Activated T-helper 1 cell treated with Interleukin-2 at 50 U/mL for 16 hours (primary cell): ENCODE results near the gene CCDC149.

Experiments
- DNase-seq: peaks from one replicate; pipeline ENCODE4 v3.0.0-alpha.2; 2020; ENCODE audit warnings: low read depth

The CCDC149 gene

DNA sequence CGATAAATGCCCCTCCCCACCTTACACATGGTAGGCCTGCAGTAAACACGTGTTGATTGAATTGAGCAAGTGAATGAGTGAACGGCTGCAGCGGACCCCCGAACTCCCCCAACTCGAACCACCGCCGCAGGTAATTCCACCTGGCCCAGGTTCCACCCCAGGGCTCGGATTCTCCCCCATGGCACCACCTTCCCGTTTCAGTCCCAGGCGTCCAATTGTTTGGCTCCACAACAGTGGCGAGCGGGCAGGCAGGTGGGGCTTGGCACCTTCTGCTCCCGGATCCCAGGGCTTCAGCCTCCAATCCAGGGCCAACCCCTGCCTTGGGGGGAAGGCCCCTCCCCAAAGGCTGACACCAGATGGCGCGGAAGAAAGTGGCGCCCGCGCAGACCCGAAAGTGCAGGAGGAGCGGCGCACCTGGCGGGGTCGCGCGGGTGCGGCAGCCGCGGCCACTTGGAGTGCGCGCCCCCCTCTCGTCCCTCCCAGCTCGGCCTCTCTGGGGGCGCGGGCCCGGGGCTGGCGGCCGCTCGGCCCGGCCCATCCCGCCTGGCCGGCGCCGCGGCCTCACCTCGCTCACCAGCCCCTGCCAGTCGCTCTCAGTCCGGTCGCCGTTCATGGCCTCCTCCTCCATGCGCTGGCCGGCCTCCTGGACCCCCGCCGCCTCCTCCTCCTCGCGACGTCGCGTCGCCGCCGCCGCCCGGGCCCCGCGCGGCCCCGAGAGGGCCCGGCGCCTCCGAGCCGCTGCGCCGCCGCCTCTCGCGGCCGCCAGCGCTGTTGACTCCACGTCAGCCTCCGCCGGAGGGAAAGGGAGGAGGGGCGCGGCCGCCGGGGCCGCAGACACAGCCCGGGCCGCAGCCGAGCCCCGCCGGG is at the start of gene CCDC149:
Gene CCDC149, minus strand, starts transcription at position 791 of the 867 bp plus-strand sequence. Its CDS starts 178 bp downstream, at position 613.
- DNase-seq, result no peak

DNA sequence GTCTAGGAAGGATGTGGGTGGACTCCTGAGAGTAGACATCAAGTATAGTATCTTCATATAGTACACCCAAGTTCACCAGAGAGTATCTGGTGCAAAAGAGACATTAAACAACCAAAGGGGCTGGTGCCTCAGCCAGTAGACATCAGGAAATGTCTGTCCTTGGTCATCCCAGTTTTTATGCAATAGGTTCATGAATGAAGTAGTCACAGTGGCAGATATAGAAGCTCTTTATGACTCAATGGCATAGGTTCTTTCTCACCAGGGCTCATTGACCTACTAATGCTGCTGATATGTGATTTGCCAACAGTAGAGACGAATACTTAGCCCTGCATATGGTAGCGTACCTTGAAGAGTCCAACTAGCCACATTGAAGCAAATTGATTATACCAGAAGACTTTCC is 45.0 kb upstream of the CCDC149 start:
- no peak for DNase-seq

DNA sequence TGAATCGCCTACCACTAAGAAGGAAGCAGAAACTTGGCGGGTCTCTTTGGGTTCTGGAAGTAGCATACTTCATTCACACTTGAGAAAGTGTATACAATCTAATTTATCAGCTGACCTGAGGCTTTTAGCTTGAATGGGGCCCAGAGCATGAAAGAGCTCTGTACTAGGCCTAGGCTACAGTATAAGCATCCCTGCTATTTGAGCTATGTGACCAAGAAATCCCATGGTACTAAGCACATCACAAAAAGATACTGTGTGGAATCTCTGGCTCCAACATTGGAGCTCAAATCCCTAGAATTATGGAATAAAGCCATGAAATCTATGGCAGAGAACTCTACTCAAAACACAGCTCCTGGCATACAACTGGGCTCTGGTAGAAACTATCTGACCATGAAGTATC is 43.9 kb upstream of the CCDC149 start:
- no peak for DNase-seq

DNA sequence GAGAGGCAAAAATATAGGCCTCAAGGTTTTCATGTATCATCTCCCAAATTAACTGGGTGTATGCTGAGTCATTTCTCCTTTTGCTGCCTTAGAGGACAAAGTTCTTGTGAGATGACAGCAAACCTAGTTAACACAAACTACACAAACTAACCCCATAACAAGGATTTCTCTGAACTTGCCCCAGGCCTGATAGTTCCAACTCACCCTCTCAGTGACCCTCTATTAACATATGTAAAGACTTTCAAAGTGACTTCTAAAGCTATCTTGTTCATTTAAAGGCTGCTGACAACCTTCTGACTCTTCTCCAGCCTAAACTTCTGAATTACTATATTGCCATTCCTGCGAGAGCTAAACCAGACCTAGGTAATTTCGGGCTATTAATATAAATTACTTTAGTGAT is 43.2 kb upstream of the CCDC149 start:
- no peak for DNase-seq

DNA sequence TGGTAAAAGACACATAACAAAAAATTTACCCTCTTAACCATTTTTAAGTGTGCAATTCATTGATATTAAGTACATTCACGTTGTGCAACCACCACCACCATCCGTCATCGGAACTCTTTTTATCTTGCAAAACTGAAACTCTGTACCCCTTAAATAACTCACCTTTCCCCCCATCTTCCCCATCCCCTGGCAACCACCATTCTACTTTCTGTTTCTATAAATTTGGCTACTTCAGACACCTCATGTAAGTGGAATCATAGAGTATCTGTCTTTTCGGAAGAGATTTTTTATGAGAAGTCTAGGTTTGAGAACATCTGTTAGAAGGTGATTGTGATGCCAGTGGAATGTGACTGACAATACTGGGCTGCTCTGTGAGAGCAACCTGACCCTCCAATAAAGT is 39.8 kb upstream of the CCDC149 start:
- no peak for DNase-seq

DNA sequence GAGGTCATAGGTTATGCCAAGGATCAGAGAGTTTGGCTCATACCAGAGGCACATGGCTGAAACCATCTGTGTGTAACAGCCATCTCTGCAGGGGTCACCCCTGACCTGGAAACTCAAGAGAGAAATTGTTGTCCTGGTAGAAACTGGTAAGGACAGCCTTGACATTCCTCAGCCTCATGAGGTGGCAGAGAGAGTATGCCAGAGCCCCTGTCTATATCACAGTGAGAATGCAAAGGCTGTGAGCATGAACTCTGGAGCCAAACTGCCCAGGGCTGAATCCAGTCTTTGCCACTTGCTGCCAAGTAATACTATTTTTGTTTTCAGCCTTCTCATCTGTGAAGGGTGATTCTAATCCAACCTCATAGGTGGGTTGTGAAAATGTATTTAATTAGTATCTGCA is 37.1 kb upstream of the CCDC149 start:
- no peak for DNase-seq

DNA sequence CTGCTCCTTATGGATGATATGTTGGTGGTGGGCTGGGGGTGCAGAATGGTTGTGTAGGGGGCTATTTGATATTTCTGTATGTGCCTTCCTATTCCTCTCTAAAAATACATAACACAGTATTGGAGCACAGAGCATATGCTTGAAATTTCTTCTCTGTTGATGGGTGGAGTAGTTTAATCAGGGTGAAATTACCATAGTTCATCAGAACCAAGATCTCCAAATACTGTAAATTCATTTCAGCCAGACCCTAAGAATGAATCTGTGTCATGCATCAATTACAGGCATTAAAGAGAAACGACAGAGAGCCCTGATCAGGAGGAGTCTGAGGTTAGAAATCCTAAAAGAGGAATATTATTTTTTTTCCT is 25.1 kb upstream of the CCDC149 start:
- no peak for DNase-seq

DNA sequence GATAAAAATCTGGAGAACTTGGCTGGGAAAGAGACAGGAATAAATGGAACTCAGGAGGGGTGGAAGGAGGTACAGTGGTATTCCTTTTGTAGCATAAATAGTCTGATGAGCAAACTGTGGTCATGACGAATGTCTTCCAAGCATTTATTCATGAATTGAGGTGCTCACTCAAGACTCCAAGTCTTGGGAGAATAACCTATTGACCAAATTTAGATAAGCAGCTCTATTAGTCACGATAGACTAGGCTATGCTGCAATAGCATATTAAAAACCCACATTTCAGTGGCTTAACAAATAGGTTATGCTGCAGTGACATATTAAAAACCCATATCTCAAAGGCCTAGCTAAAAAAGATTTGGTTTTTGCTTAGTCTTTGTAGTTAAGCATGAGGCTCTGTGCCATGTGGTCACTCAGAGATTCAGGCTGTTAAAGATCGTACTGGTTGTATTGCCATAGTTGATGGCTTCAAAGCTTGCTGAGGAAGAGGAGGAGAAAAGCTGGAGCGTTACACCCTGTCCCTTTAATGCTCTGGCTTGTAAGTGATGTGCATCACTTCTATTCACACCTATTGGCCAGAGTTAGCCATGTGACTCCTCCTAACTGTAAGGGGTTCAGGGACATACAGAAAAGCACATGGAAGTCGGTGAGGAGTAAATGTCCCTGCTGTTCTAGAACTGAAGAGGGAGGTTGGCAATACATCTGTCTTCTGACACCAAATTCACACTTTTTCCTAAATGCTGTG is 24.5 kb upstream of the CCDC149 start:
- DNase-seq, result no peak

DNA sequence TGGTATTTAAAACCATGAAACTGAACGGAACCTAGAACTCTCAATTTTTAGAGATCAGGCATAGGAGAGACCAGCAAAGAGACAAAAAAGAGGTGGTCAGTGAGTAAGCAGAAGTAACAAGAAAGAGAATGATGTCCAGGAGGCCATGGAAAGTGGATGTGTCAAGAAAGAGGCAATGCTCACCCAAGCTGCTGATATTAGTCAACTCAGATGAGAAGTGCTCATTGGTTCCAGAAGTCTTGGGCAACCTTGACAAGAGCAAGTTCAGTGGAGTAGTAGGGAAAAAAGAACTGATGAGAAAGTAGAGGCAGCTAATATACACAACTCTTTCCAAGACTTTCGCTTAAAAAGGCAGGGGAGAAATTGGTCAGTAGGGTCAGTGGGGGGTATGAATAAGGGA is 23.0 kb upstream of the CCDC149 start:
- DNase-seq, result no peak

DNA sequence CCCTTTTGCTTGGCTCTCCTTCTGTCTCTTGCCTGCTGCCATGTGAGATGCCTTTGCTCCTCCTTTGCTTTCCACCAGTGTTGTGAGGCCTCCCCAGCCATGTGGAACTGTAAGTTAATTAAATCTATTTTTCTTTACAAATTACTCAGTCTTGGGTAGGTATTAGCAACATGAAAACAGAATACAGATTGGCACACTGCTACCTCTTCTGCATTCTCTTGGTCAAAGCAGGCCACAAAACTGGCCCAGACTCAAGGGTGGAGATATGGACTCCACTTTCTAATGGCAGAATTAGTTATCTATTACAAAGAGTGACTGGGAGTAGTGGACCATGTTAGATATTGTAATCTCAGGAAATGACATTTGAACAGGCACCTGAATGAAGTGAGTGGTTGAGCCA is 21.5 kb upstream of the CCDC149 start:
- no peak for DNase-seq

DNA sequence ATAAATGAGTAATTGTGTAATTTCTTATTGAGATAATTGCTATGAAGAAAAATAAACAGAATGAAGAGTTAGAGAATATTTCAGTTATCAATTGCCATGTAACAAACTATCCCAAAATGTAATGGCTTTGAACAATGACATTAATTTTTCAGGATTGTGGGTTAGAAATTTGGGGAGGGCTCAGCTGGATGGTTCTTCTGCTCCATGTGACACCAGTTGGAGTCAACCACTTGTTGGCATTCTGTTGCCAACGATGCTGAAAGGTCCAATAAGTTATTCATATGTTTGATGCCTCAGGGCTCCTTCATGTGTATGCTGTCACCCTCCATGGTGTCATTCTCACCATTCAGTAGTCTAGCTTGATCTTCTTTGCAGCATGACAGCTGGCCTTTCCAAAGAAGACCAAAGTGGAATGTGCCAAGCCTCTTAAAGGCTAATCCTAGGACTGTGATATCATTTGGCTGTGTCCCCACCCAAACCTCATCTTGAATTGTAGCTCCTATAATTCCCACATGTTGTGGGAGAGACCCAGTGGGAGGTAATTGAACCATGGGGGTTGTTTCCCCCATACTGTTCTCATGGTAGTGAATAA is 20.9 kb upstream of the CCDC149 start:
- no peak for DNase-seq

DNA sequence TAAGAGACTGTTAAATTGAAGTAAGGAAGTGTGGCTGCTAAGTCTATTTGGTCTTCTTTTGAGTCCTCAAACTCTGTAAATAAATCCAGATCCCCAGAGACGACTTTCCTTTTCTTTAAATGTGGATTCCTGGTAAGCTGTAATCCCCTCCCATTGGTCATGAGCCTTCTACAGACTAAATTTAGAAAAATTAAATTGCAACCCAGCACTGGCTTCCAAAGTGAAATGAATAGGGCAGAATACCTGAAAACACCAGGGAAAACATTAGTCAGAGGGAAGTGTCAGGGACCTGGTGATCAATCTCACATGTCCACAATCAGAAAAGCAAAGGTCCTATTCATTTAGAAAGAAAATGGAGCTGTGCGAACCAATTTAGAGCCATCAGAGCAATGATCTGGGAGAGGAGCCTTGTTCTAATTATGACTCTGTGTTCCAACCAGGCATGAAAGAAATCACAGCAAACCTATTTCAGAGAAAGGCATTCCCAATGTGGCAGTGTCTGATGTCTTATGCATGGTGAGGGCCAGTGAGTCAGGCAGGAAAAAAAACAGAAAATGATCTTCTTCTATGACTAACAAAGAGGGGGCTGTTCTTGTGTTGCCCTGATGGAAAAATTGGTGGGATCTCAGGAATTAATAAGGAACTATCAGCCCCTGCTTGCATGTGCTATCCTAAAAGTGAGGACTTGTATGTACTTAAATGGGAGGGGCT is 19.8 kb upstream of the CCDC149 start:
- no peak for DNase-seq

DNA sequence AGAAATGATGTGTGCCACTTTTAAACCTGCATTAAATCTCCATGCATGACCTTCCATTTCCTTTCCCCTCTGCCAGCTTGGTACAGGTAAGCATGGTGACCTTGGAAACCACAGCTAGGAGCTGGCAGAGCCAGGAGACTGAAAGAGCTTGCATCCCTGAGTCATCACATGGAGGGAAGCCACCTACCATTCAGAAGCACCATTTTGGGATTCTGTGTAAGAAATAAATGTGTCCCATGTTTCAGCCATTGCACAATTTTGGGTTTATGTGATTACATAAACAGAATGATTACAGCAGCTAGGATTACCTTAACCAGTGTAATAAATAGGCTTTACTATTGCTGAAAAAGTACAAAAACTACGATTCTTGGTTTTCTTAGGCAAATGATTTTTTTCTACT is 17.3 kb upstream of the CCDC149 start:
- no peak for DNase-seq

DNA sequence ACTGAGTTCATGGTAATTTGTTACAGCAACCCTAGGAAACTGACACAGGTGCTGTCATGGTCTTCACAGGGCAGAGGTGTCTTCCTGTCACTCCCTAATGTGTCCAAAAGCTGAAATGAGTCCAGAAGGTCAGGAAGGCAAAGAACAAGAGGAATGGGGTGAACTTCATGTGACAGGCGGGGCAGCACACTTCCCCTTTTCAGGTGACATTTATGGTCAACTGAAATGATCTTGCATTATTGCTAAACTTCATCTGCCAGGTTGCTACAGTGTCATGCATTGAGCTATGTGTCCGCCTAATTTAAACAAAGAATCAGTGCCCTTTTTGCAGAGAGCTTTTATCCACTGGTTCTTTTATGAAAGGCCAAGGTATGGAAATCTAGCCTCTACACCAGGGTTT is 15.9 kb upstream of the CCDC149 start:
- DNase-seq, result no peak

DNA sequence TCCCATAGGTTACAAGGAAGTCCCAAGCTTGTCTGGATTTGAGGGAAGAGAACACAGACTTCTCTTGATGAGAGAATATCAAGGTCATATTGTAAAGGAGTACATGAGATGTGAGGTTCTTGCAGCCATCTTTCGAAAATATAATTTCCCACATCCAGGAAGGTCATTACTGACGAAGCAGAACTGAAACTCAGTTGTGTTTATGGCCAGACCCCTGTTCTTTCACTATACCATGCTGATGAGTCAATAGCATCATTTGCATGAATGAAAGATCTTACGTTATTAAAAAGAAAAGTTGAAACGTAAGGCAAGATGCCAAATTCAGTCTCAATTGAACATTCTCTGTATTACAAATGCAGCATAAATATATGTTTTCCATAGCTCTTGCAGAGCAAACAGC is 14.2 kb upstream of the CCDC149 start:
- no peak for DNase-seq

DNA sequence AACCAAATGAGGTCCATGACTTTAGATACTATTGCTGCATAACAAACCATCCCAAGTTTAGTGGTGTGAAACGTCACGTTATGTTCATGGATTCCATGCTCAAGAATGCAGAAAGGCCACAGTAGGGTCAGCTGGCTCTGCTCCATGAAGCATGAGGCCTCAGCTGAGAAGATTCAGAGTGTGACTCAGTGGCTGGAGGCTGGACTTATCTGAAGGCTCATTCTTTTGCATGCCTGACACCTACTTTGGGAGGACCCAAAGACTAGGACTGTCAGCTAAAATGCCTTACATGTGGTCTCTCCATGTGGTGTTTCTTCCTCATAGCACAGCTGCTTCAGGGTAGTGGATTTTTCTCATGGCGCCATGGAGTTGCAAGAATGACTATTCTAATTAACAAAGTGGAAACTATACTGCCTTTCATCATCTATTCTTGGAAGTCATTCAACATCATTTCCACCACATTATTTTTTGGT is 11.5 kb upstream of the CCDC149 start:
- no peak for DNase-seq

DNA sequence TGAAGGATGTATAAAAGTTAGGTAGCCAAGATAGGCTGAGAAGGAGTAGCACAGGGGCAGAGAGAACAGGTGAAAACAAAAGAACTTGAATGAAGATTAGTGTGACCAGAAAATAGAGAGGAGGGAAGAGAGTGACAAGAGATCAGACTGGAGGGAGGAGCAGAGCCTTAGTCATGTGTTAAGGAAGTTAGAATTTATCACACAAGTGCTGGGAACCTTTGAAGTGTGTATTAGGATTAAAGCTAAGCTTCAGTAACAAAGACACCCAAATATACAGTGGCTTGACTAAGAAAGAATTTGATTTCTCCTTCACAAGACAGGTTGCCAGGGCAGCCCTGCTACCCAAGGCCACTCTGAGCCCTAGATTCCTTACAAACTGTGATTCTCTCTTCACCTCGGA is 10.7 kb upstream of the CCDC149 start:
- no peak for DNase-seq

DNA sequence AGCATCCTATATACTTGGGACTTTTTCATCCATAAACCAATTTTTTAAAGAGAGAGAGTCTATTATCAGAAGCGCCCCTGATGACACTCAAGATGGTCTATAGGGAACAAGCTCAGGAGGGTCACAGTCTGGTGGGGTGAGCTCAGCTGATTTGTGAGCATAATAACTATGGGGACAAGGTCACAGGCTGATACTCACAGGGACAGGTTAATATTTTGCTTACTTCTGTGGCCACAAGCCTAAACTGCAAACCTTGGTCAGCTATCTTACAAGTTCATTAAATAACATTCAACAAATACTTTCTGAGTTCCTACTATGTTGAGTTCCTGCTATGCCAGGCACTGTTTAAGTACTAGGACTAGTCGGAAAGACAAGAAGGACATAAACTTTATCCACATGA is 10.2 kb upstream of the CCDC149 start:
- no peak for DNase-seq

DNA sequence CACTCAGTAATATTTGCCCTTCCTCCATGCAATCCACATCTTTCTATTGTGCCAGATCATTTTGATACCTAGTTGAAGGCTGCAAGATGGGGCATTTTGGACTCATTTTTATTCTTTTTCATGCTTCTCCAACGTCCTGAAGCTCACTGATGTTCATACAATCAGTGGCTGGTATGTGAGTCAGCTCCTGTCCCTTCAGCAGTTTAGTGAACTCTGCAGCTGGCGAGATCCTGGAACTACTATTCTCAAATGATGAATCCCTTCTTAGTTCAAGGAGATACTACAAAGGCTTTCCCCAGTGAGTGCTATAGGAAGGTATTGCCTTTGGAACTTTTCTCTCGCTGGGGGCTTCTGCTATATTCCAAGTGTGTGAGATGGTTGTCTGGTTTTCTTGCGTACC is 9.6 kb upstream of the CCDC149 start:
- no peak for DNase-seq

DNA sequence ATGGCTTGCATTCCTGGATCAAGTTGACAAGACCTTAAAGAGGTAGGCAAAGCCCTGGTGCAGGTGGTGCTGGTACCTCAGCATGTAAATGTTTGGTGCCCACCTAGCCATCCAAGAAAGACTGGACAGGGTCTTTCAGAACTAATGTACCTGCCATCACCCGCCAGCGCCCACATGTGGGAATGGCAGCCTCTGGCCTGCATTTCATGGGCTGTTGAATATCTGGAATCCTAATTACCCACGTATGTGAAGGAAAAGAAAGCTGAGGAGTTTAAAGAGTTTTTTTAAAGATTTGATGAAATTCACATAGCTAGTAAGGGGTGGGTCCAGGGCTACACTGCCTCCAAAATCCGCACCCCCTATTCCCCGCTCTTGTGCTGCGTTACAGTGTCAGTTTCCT is 8.6 kb upstream of the CCDC149 start:
- no peak for DNase-seq

DNA sequence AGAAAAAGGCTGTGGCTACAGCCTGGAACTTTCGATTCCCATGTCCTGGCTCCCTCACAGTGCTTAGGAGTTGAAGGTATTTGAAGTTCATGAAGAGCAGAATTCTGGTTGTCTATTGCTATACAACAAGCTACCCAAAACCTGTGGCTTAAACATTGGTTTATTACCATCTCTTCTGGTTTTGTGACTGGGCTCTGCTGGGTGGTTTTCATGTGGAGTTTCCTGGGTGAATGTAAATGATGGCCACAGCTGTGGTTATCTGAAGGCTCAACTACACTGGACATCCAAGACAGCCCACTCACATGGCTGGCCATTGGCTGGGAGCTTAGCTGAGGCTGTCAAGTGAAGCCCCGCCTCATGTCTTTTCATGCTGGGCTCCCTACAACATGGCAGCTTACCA is 7.2 kb upstream of the CCDC149 start:
- DNase-seq, result no peak

DNA sequence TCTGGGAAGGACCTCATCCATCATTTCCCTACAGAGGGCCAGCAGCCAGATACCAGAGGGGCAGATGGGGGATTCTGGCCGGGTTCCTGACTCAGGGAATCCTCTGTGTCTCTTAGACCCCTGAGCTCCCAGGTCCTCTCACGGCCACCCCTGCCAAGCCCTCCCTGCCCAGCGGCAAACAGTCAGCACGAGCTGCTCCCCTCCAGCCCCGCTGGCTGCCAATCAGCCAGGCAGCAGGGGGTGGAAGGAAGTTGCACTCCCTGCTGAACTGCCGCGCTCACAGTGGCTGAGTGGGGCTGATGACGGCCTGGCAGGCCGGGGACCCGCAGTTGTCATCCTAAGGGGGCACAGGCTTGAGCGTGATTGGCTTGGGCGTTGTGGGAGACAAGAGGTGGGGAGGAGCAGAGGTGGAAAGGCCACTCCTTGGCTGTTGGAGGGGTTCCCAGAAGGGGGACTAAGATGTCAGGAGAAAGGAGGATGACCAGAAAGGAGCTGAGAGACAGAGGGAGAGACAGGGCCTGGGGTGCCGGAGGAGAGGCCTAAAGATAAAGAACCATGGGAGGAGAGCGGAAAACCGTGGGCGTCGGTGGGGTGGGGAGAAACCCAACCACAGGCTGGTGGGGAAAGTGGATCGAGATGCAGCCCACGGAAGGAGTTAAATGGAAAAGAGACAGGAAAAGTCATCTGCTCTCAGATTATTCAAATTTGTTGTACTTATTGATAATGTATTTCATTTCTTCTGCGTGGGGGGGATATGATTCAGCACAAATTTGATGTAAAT is 4.4 kb upstream of the CCDC149 start:
- no peak for DNase-seq
